ENCODE results near the gene ZNF780A.

GRCh38 chr19:40104754-40105153 is 14.0 kb upstream of the ZNF780A start:
- TF ChIP-seq CTCF (IDR thresholded peaks at IDR 0.05) (no peak), POLR2AphosphoS5 (IDR thresholded peaks at IDR 0.05) (no peak), POLR2A (IDR thresholded peaks at IDR 0.05) (no peak), EP300 (IDR thresholded peaks at IDR 0.05) (no peak)

Measured in stomach (tissue), 4 donors.